Calu3 (cell line): ENCODE results near the gene NOP53. TPM values are rescaled to one million over a fixed set of nuclear protein-coding genes. Genes with fewer than 3 reads are reported as not detected.

ENCODE experiments used
- Bru-seq: library from RNA; stranded (reverse); fragments of 400-500 nt; gene quantifications from one replicate; lab custom pipeline; 2021; lab: Mats Ljungman, UMichigan
- BruChase-seq, 2 experiments: library from RNA; stranded (reverse); fragments of 400-500 nt; gene quantifications; one replicate each; lab custom pipeline; 2021; lab: Mats Ljungman, UMichigan
- BruUV-seq: library from RNA; stranded (reverse); fragments of 400-500 nt; replicated peaks from 2 replicates; lab custom pipeline; 2021; lab: Mats Ljungman, UMichigan
- CTCF ChIA-PET: fragments of 300-600 bp; sonication (Branson Sonifier 250); formaldehyde crosslinking; loops from one replicate; lab custom pipeline; 2022; ENCODE audit warnings: antibody characterized with exemption; lab: Charles Lee
- DNase-seq: peaks from one replicate; pipeline ENCODE4 v3.0.0; 2022
- H3K27ac Mint-ChIP-seq: one replicate; pipeline ENCODE4 v1.8.0; 2022; ENCODE audit warnings: mixed read lengths; ENCODE audit not compliant: unreplicated experiment
- H3K27me3 Mint-ChIP-seq: one replicate; pipeline ENCODE4 v1.8.0; 2022; ENCODE audit warnings: mixed read lengths; ENCODE audit not compliant: unreplicated experiment
- H3K36me3 Mint-ChIP-seq: one replicate; pipeline ENCODE4 v1.8.0; 2022; ENCODE audit warnings: mild to moderate bottlenecking, moderate library complexity, mixed read lengths; ENCODE audit not compliant: insufficient read depth, unreplicated experiment
- H3K4me1 Mint-ChIP-seq: one replicate; pipeline ENCODE4 v1.8.0; 2022; ENCODE audit warnings: mild to moderate bottlenecking, low read depth, mixed read lengths; ENCODE audit not compliant: unreplicated experiment
- H3K4me3 Mint-ChIP-seq: one replicate; pipeline ENCODE4 v1.8.0; 2022; ENCODE audit warnings: mild to moderate bottlenecking, low read depth, moderate library complexity, mixed read lengths; ENCODE audit not compliant: unreplicated experiment
- H3K9me3 Mint-ChIP-seq: one replicate; pipeline ENCODE4 v1.8.0; 2022; ENCODE audit warnings: low read depth, mixed read lengths; ENCODE audit not compliant: unreplicated experiment
- CTCF ChIP-seq: fragments of 200-600 bp; IDR thresholded peaks from one replicate; pipeline ENCODE4 v1.8.0; 2022; ENCODE audit warnings: antibody characterized with exemption; ENCODE audit not compliant: unreplicated experiment
- intact Hi-C: fragments of 100-400 bp; cut with micrococcal nuclease; formaldehyde crosslinking; loops from one replicate; pipeline ENCODE4 v1.10.0; 2022; ENCODE audit not compliant: unreplicated experiment
- long read RNA-seq: library from polyadenylated mRNA; stranded (forward); transcript quantifications from one replicate; pipeline ENCODE4 v2.0.0, GENCODE V29; 2022
- total RNA-seq: library from RNA; stranded (reverse); gene quantifications from 2 replicates; pipeline ENCODE4 v1.2.3, GENCODE V29; 2022

NOP53 gene
- total RNA-seq (193 and 222 TPM in 2 replicates), Bru-seq, nascent RNA (percentile 79 among the genes with signal in this experiment), BruChase-seq, experiment 1, labeled RNA remaining after a 6-hour chase (percentile 92 among the genes with signal in this experiment), BruChase-seq, experiment 2, labeled RNA remaining after a 2-hour chase (percentile 88 among the genes with signal in this experiment)
- long read RNA-seq, transcript NOP53-201 (13 exons, 1,528 nt) = minor isoform, 181 of 872 reads
- long read RNA-seq, transcript NOP53-206 (2 exons, 265 nt) = major isoform, 660 of 872 reads
- long read RNA-seq, partial matches to known transcripts = 23 of 872 reads
- long read RNA-seq, other reads (novel, unspliced or antisense) = 8 of 872 reads

- peak; percentile 96 for DNase-seq
- intact Hi-C loops = loop anchor here (2.0 kb wide), 2 partner anchors 16 to 32 kb away; partner anchors contain the start of gene EHD2
- H3K4me3 Mint-ChIP-seq = peak within 1 kb of the TSS; percentile 92
- CTCF ChIA-PET = interaction anchor here (0.6 to 1.7 kb wide), 3 partner anchors 16 to 33 kb away, joined by 3 to 8 read pairs (median 3); partner anchors contain the start of gene EHD2
- peaks cover 2% of the 10 kb centered on the region for H3K9me3 Mint-ChIP-seq
- H3K4me1 Mint-ChIP-seq = peaks cover 24% of the 10 kb centered on the region
- H3K27me3 Mint-ChIP-seq = no peaks in the 10 kb centered on the region
- TF ChIP-seq CTCF = no peak
- H3K27ac Mint-ChIP-seq = peak within 1 kb of the TSS; percentile 98
- TSS peak; percentile 88 for BruUV-seq
- H3K36me3 Mint-ChIP-seq = peaks cover 97% of the 10 kb centered on the region
Observed at GRCh38 chr19:47745010-47745901, at the start of gene NOP53. NOP53 (plus strand) TSS chr19:47745546; CDS start chr19:47745560, 14 bp downstream.

GRCh38 chr19:47696635-47697034 is 48.7 kb upstream of the NOP53 start:
- Mint-ChIP-seq H3K4me3 (no peak overlapping the region), H3K36me3 (peaks cover 38% of the 10 kb centered on the region), H3K4me1 (no peaks in the 10 kb centered on the region), H3K9me3 (no peaks in the 10 kb centered on the region), H3K27me3 (no peaks in the 10 kb centered on the region), H3K27ac (no peak overlapping the region)
- CTCF ChIA-PET = interaction anchor here (0.9 to 5.4 kb wide), 3 partner anchors 260 to 264 kb away, joined by 3 to 44 read pairs (median 3); no protein-coding TSS in a partner anchor
- DNase-seq = no peak
- intact Hi-C loops = no loop called here
- TF ChIP-seq CTCF = no peak
- no TSS peak for BruUV-seq

GRCh38 chr19:47697863-47698609 is 47.3 kb upstream of the NOP53 start:
- CTCF ChIA-PET = interaction anchor here (0.6 to 5.4 kb wide), 8 partner anchors 45 to 1122 kb away, joined by 3 to 44 read pairs (median 4); partner anchors contain the start of genes KPTN and NAPA

More at GRCh38 chr19:47697863-47698609, 47.3 kb upstream of the NOP53 start:
- Mint-ChIP-seq H3K4me1 (no peaks in the 10 kb centered on the region), H3K36me3 (peaks cover 34% of the 10 kb centered on the region), H3K27ac (no peak overlapping the region), H3K27me3 (no peaks in the 10 kb centered on the region), H3K4me3 (no peak overlapping the region), H3K9me3 (no peaks in the 10 kb centered on the region)
- intact Hi-C loops = loop anchor here (1.0 to 2.0 kb wide), 2 partner anchors 89 to 262 kb away; partner anchors contain the start of gene BICRA
- DNase-seq = peak; percentile 88
- BruUV-seq = no TSS peak
- peak; percentile 99 for TF ChIP-seq CTCF
